ENCODE results near the gene TMEM233. TPM values are rescaled to one million over a fixed set of nuclear protein-coding genes. Genes with fewer than 3 reads are reported as not detected.
"Not testable (repeated sequence)": the region's sequence is repeated elsewhere in the genome, so short reads cannot be mapped to it uniquely, and the experiment has no call there.

TMEM233 gene
- total RNA-seq, 4 donors from 2014 or later = 0.19 TPM; not detected in 3

DNA sequence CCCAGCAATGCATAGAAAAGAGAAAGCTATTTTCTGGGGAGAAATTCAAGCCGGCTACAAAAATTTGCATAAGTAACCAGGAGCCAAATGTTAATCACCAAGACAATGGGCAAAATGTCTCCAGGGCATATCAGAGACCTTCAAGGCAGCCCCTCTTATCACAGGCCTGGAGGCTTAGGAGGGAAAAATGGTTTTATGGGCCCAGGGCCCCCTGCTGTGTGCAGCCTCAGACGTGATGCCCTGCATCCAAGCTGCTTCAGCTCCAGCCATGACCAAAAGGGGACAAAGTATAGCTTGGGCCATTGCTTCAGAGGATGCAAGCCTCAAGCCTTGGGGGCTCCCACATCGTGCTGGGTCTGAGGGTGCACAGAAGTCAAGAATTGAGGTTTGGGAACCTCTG lies 15.8 kb downstream of the TMEM233 start:
- WGBS = 69% methylated on average over 2 of the region's 3 CpGs
- Histone ChIP-seq H3K4me1 (no peaks in the 10 kb centered on the region), H3K4me3 (no peak overlapping the region), H3K36me3 (no peaks in the 10 kb centered on the region), H3K27me3 (no peaks in the 10 kb centered on the region), H3K9me3 (no peaks in the 10 kb centered on the region), H3K27ac (no peak overlapping the region)
- TF ChIP-seq POLR2A (IDR thresholded peaks at IDR 0.05) (no peak), POLR2AphosphoS5 (IDR thresholded peaks at IDR 0.05) (no peak), EP300 (IDR thresholded peaks at IDR 0.05) (no peak)
- TF ChIP-seq, protein P1, sequence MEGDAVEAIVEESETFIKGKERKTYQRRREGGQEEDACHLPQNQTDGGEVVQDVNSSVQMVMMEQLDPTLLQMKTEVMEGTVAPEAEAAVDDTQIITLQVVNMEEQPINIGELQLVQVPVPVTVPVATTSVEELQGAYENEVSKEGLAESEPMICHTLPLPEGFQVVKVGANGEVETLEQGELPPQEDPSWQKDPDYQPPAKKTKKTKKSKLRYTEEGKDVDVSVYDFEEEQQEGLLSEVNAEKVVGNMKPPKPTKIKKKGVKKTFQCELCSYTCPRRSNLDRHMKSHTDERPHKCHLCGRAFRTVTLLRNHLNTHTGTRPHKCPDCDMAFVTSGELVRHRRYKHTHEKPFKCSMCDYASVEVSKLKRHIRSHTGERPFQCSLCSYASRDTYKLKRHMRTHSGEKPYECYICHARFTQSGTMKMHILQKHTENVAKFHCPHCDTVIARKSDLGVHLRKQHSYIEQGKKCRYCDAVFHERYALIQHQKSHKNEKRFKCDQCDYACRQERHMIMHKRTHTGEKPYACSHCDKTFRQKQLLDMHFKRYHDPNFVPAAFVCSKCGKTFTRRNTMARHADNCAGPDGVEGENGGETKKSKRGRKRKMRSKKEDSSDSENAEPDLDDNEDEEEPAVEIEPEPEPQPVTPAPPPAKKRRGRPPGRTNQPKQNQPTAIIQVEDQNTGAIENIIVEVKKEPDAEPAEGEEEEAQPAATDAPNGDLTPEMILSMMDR (IDR thresholded peaks at IDR 0.05) = no peak
- no peak for DNase-seq (ENCODE audit: low spot score in 2 of 2)

DNA sequence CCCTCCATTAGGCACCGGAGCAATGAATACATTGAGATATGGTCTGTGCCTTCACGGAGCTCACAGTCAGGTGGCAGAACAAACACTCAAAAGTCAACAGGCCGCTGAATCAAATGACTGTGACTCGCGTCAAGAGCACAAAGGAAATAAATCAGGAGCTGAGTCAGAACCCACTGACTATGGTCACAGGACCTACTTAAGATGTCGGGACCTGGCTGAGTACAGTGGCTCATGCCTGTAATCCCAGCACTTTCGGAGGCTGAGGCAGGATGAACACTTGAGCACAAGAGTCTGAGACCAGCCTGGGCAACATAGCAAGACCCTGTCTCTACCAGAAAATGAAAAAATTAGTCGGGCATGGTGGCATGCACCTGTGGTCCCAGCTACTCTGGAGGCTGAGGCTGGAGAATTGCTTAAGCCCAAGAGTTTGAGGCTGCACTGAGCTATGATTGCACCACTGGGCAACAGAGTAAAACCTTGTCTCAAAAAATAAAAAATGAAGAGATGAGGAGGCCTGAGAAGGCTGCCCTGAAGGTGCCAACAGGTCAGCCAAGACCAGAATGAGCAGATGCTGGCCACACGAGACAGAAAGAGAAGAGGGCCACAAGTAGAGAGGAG lies 19.9 kb downstream of the TMEM233 start:
- H3K4me1 ChIP-seq = no peaks in the 10 kb centered on the region
- no peaks in the 10 kb centered on the region for H3K27me3 ChIP-seq

DNA sequence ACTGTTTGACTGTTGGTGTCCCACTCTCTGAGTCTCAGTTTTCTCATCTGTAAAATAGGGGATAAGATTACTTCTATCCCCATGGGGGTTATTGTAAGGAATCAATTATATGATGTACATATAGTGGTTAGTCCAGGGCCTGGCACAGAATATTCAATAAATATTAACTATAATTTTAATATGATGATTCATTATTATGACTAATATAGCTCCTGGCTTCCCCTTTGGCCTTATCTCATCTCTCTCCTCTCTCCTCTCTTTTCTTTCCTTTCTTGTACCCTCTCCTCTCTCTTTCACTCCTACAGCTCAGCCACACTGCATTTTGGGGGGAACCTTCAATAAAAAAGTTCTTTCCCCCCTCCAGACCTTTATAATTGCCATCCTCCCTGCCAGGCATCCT lies 21.1 kb downstream of the TMEM233 start:
- no peaks in the 10 kb centered on the region for H3K36me3 ChIP-seq
- H3K4me1 ChIP-seq = no peaks in the 10 kb centered on the region
- TF ChIP-seq POLR2AphosphoS5 (IDR thresholded peaks at IDR 0.05) (no peak), POLR2A (IDR thresholded peaks at IDR 0.05) (no peak), EP300 (IDR thresholded peaks at IDR 0.05) (no peak)
- TF ChIP-seq, protein P1 (IDR thresholded peaks at IDR 0.05) = no peak
- H3K27me3 ChIP-seq = no peaks in the 10 kb centered on the region
- no peak overlapping the region for H3K27ac ChIP-seq
- no peak overlapping the region for H3K4me3 ChIP-seq
- H3K9me3 ChIP-seq = no peaks in the 10 kb centered on the region
- no peak for DNase-seq (ENCODE audit: low spot score in 2 of 2)

More for the DNA sequence above, 19.9 kb downstream of the TMEM233 start:
- no peak for TF ChIP-seq POLR2A (IDR thresholded peaks at IDR 0.05)
- no peak for TF ChIP-seq POLR2AphosphoS5 (IDR thresholded peaks at IDR 0.05)
- no peak for TF ChIP-seq EP300 (IDR thresholded peaks at IDR 0.05)
- TF ChIP-seq, protein P1 (IDR thresholded peaks at IDR 0.05) = no peak
- Histone ChIP-seq H3K4me3 (no peak overlapping the region), H3K36me3 (no peaks in the 10 kb centered on the region), H3K9me3 (no peaks in the 10 kb centered on the region), H3K27ac (no peak overlapping the region)
- no peak for DNase-seq (ENCODE audit: low spot score in 2 of 2)
- 82% methylated on average over 9 of the region's 9 CpGs for WGBS

DNA sequence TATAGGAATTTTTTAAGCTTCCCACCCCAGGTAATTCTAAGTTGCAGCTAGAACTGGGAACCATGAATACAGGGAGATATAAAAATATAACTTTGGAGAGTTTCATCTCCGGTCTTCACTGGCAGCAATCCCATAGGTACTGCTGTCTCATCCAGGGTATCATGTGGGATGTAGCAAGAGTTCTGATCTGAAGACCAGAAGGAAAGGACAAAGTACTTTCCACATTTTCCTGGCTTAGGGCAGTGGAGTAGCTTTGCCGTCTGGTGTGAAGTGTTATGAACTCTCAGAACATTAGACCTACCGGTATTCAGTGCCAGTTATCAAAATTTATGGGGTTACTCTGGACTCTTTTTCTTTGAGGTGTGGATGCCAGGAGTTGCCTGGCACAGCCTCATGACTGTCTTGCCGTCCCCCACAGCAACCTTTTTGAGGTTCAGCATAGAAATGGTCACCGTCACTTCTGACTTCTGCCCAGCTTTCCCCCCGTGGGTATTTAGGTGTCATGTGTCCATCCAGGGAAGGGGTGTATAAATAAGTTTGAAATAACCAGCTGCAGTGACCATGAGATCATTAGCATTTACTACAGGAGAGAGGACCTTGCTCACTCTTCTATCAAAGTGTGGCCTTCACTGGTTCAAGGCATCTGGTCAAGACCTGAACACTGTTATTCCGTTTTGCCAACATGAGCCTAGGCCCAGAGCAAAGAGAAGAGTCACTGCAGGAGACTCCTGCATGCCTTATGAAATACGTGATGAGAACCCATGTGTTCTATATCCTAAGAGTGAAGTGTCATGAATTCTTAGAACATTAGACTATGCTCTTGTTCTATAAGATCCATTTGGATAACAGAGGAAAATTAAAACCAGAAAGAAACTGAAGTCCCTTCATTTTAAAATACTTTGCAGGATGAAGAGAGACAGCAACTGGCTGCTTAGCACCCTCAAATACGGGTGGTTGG lies 22.2 kb downstream of the TMEM233 start:
- no peaks in the 10 kb centered on the region for H3K27me3 ChIP-seq
- WGBS = 78% methylated on average over 9 of the region's 9 CpGs
- DNase-seq (ENCODE audit: low spot score in 2 of 2) = no peak

DNA sequence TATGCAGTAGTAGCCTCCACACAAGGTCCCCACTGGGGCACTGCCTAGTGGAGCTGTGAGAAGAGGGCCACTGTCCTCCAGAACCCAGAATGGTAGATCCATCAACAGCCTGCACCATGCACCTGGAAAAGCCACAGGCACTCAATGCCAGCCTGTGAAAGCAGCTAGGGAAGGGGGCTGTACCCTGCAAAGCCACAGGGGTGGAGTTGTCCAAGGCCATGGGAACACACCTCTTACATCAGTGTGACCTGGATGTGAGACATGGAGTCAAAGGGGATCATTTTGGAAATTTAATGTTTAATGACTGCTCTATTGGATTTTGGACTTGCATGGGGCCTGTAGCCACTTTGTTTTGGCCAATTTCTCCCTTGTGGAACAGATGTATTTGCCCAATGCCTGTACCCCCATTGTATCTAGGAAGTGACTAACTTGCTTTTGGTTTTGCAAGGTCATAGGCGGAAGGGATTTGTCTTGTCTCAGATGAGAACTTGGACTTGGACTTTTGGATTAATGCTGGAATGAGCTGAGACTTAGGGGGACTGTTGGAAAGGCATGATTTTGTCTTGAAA lies 24.8 kb downstream of the TMEM233 start:
- H3K36me3 ChIP-seq, H3K27me3 ChIP-seq: not testable (repeated sequence)

More for the DNA sequence above, 22.2 kb downstream of the TMEM233 start:
- Histone ChIP-seq H3K4me1 (no peaks in the 10 kb centered on the region), H3K36me3 (no peaks in the 10 kb centered on the region), H3K4me3 (no peak overlapping the region), H3K27ac (no peak overlapping the region), H3K9me3 (no peaks in the 10 kb centered on the region)
- TF ChIP-seq POLR2AphosphoS5 (IDR thresholded peaks at IDR 0.05) = no peak
- no peak for TF ChIP-seq POLR2A (IDR thresholded peaks at IDR 0.05)
- TF ChIP-seq, protein P1 (IDR thresholded peaks at IDR 0.05) = no peak
- no peak for TF ChIP-seq EP300 (IDR thresholded peaks at IDR 0.05)

More for the DNA sequence above, 24.8 kb downstream of the TMEM233 start:
- not testable (repeated sequence) for H3K4me3 ChIP-seq; H3K4me1 ChIP-seq; H3K27ac ChIP-seq; H3K9me3 ChIP-seq; DNase-seq (ENCODE audit: low spot score in 2 of 2)
- 83% methylated on average over 1 of the region's 1 CpG for WGBS

Data from suprapubic skin (tissue), 4 donors.